ENCODE measurements around the gene CTNNBL1.

Gene CTNNBL1

GRCh38 chr20:37810027-37810426 is 116.2 kb downstream of the CTNNBL1 start:
- no peak for TF ChIP-seq CTCF (IDR thresholded peaks at IDR 0.05; ENCODE audit: low read depth, low read length)
- peaks cover 18% of the 10 kb centered on the region for H3K36me3 ChIP-seq
- H3K27me3 ChIP-seq (ENCODE audit: insufficient read depth, low read depth, severe bottlenecking), result no peaks in the 10 kb centered on the region
- H3K4me3 ChIP-seq (ENCODE audit: low read depth, low read length), result no peak overlapping the region
- DNase-seq, result no peak
- no peaks in the 10 kb centered on the region for H3K9me3 ChIP-seq (ENCODE audit: severe bottlenecking)
- H3K27ac ChIP-seq, result no peak overlapping the region

- Histone ChIP-seq H3K4me3 (ENCODE audit: low read depth, low read length) (no peak overlapping the region), H3K27ac (no peak overlapping the region), H3K36me3 (no peaks in the 10 kb centered on the region), H3K9me3 (ENCODE audit: severe bottlenecking) (no peaks in the 10 kb centered on the region), H3K27me3 (ENCODE audit: insufficient read depth, low read depth, severe bottlenecking) (no peaks in the 10 kb centered on the region)
- DNase-seq, result no peak
- no peak for TF ChIP-seq CTCF (IDR thresholded peaks at IDR 0.05; ENCODE audit: low read depth, low read length)
These were observed 122.2 kb downstream of the CTNNBL1 start for GRCh38 chr20:37816003-37816402.

GRCh38 chr20:37816726-37817125 is 122.9 kb downstream of the CTNNBL1 start:
- H3K36me3 ChIP-seq, result no peaks in the 10 kb centered on the region
- H3K4me3 ChIP-seq (ENCODE audit: low read depth, low read length), result no peak overlapping the region
- TF ChIP-seq CTCF (IDR thresholded peaks at IDR 0.05; ENCODE audit: low read depth, low read length), result no peak
- DNase-seq, result no peak
- no peaks in the 10 kb centered on the region for H3K27me3 ChIP-seq (ENCODE audit: insufficient read depth, low read depth, severe bottlenecking)
- H3K9me3 ChIP-seq (ENCODE audit: severe bottlenecking), result no peaks in the 10 kb centered on the region
- no peak overlapping the region for H3K27ac ChIP-seq

GRCh38 chr20:37821696-37822095 is 127.9 kb downstream of the CTNNBL1 start:
- no peak for DNase-seq
- TF ChIP-seq CTCF (IDR thresholded peaks at IDR 0.05; ENCODE audit: low read depth, low read length), result no peak
- Histone ChIP-seq H3K4me3 (ENCODE audit: low read depth, low read length) (no peak overlapping the region), H3K27me3 (ENCODE audit: insufficient read depth, low read depth, severe bottlenecking) (no peaks in the 10 kb centered on the region), H3K9me3 (ENCODE audit: severe bottlenecking) (no peaks in the 10 kb centered on the region), H3K36me3 (no peaks in the 10 kb centered on the region), H3K27ac (no peak overlapping the region)

GRCh38 chr20:37822141-37822601 is 128.3 kb downstream of the CTNNBL1 start:
- Histone ChIP-seq H3K36me3 (no peaks in the 10 kb centered on the region), H3K9me3 (ENCODE audit: severe bottlenecking) (no peaks in the 10 kb centered on the region), H3K27me3 (ENCODE audit: insufficient read depth, low read depth, severe bottlenecking) (no peaks in the 10 kb centered on the region), H3K27ac (no peak overlapping the region), H3K4me3 (ENCODE audit: low read depth, low read length) (no peak overlapping the region)
- no peak for DNase-seq
- no peak for TF ChIP-seq CTCF (IDR thresholded peaks at IDR 0.05; ENCODE audit: low read depth, low read length)

- Histone ChIP-seq H3K4me3 (ENCODE audit: low read depth, low read length) (peak overlapping the region; percentile 25), H3K36me3 (no peaks in the 10 kb centered on the region), H3K27me3 (ENCODE audit: insufficient read depth, low read depth, severe bottlenecking) (no peaks in the 10 kb centered on the region), H3K27ac (peak overlapping the region; percentile 58), H3K9me3 (ENCODE audit: severe bottlenecking) (no peaks in the 10 kb centered on the region)
- TF ChIP-seq CTCF (IDR thresholded peaks at IDR 0.05; ENCODE audit: low read depth, low read length), result no peak
- DNase-seq, result peak; percentile 32
These were observed 129.6 kb downstream of the CTNNBL1 start for GRCh38 chr20:37823296-37823980.

All from WERI-Rb-1 (cell line).